Cardiac fibroblast (primary cell): ENCODE measurements around the gene HSPA1B.
"Not testable (repeated sequence)": the region's sequence is repeated elsewhere in the genome, so short reads cannot be mapped to it uniquely, and the experiment has no call there.

Experiments
- DNase-seq, 2 donors: peaks; one replicate each; pipeline versions ENCODE4 v3.0.0 to v3.0.0-alpha.2; 2010; ENCODE audit warnings: low read depth in 2 of 2
- H3K4me3 ChIP-seq, 2 donors: replicated peaks in 1 of 2; 1 replicate in 1 of 2; 2 replicates in 1 of 2; pipeline ENCODE4 v1.5.1; 2011; ENCODE audit warnings: low read depth in 2 of 2, low read length in 2 of 2, mild to moderate bottlenecking in 2 of 2, moderate library complexity in 1 of 2
- TF ChIP-seq, protein P1 (sequence below): IDR thresholded peaks from one replicate; pipeline ENCODE4 v1.5.1; 2011; ENCODE audit warnings: low read depth, mild to moderate bottlenecking, low read length, inconsistent platforms

Gene HSPA1B

GRCh38 chr6:31819871-31820299 is 7.7 kb upstream of the HSPA1B start:
- no peak for DNase-seq
- no peak overlapping the region for H3K4me3 ChIP-seq
- TF ChIP-seq, protein P1, sequence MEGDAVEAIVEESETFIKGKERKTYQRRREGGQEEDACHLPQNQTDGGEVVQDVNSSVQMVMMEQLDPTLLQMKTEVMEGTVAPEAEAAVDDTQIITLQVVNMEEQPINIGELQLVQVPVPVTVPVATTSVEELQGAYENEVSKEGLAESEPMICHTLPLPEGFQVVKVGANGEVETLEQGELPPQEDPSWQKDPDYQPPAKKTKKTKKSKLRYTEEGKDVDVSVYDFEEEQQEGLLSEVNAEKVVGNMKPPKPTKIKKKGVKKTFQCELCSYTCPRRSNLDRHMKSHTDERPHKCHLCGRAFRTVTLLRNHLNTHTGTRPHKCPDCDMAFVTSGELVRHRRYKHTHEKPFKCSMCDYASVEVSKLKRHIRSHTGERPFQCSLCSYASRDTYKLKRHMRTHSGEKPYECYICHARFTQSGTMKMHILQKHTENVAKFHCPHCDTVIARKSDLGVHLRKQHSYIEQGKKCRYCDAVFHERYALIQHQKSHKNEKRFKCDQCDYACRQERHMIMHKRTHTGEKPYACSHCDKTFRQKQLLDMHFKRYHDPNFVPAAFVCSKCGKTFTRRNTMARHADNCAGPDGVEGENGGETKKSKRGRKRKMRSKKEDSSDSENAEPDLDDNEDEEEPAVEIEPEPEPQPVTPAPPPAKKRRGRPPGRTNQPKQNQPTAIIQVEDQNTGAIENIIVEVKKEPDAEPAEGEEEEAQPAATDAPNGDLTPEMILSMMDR, result no peak

- DNase-seq, H3K4me3 ChIP-seq: not testable (repeated sequence)
These were observed 7.1 kb upstream of the HSPA1B start for GRCh38 chr6:31820399-31820798.

DNA sequence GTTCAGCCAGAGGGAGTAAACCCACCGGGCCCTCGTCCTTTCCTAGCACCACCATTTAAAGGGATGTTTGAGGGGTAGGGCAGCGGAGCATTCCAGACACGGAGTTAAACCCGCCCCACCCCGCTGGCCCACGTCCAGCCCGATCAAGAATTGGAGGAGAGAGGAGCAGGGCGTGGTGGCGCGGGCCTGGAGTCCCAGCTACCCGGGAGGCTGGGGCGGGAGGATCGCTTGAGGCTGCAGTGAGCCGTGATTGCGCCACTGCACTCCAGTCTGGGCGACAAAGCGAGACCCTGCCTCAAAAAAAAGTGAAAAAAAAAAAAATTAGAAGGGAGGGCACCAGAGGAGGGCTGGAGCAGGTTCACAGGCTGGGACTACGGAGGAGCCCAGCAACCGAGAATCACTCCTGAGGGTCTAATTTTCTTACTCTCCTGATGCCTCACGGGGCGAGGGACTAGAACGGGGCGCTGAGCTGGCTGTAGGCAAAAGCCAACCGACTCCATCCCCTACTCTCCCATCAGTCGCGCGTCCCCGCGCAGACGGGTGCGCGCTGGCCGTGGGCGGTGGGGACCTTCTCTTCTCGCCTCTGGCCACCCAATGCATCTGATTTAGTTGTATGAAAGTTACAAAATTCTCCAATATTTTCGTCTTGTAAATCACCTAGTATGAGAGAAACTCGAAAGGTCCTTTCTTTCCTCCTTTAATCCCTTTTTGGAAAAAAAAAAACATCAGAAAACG is 6.1 kb upstream of the HSPA1B start:
- peak overlapping the region; percentile 54 to 57 for H3K4me3 ChIP-seq
- TF ChIP-seq, protein P1, result no peak

GRCh38 chr6:31822036-31822821 is 5.3 kb upstream of the HSPA1B start:
- peak; percentile 91 for DNase-seq
- TF ChIP-seq, protein P1, result no peak
- peak overlapping the region; percentile 54 to 57 for H3K4me3 ChIP-seq

More for the DNA sequence above, 6.1 kb upstream of the HSPA1B start:
- peak; percentile 36 to 49 for DNase-seq

GRCh38 chr6:31823592-31824196 is 3.8 kb upstream of the HSPA1B start:
- DNase-seq, H3K4me3 ChIP-seq: not testable (repeated sequence)

DNA sequence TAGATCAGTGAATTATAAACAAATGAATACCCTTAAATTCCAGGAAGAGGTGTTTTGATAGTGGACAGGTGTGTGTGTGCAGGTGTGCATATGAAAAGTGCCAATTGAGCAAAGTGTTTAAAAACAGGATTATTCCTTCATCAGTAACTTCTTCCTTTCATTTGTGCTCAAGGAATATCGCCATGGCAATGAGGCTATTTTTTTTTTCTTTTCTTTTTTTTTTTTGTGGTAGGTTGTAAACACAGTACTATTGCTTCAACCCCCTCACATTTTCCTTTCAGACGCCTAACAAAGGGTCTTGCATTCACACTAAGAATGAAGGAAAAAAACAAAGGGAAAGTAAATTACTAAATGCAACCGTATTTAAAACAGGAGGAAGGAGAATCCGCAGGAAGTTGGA is 2.0 kb upstream of the HSPA1B start:
- TF ChIP-seq, protein P1, result no peak
- H3K4me3 ChIP-seq, result no peak overlapping the region
- no peak for DNase-seq

GRCh38 chr6:31826793-31827285 is 699 bp upstream of the HSPA1B start:
- peak in 1 of 2 donors; percentile 97 for DNase-seq
- H3K4me3 ChIP-seq, result peak overlapping the region; percentile 13 to 78
- TF ChIP-seq, protein P1, result no peak
